Embryonic facial prominence (tissue), 1 donor: Measurements from ENCODE around the gene ATP8A1.
"Not testable (repeated sequence)": the region's sequence is repeated elsewhere in the genome, so short reads cannot be mapped to it uniquely, and the experiment has no call there.

Source experiments
- DNase-seq: peaks from one replicate; pipeline ENCODE4 v3.0.0-alpha.2; 2016; ENCODE audit errors: extremely low spot score

Gene ATP8A1

GRCh38 chr4:42470023-42470422, 186.9 kb downstream of the ATP8A1 start:
- no peak for DNase-seq

- not testable (repeated sequence) for DNase-seq
Observed at GRCh38 chr4:42467777-42468176, 189.1 kb downstream of the ATP8A1 start.

DNA sequence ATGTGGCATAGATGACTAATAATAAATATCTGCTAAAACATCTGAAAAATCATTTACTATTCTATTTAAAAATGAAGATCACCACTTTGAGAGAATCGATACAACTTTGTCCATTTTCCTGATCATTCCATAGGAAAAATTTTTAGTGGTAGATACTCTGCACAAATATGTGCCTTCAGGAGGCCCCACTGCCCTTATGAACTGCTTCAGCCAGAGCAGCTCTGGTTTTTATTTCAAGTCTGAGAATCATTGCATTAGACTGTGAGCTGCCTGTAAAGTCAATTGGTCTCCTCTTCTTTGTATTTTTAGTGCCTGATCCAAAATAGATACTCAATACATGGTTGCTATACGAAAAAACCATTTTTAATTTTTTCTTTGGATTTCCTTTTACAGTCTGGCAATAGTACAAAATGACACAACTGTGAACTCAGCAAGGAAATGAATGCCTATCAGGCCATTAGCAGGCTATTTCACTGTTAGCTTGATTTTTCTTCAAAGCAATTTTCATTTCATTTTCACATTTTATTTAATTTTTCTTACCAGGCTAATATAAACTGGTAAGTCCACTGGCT, 190.5 kb downstream of the ATP8A1 start:
- DNase-seq = no peak

DNA sequence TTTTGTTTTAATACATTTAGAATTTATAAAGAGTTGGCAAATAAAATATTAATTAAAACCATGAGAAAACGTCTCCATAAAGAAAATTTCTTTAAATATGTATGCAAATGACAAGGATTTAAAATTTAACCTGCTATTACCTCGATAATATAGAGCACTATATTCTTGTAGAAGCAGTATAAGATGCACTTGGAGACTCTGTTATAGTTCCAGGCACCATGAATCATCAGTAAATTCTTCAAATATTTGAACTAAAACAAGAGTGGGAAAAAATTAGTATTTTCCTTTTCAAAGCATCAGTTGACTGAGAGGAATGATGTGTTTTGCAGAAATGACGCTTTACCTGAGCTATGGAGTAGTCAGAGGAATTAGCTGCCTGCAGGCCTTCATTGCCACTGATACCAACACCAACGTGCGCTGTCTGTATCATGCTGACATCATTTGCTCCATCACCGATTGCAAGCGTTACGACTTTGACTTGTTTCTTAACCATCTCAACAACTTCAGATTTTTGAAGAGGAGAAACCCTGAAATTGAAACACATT, 192.3 kb downstream of the ATP8A1 start:
- no peak for DNase-seq

- not testable (repeated sequence) for DNase-seq
Observed at GRCh38 chr4:42461216-42461615, 195.7 kb downstream of the ATP8A1 start.

- DNase-seq = no peak
Observed at GRCh38 chr4:42460043-42460442, 196.9 kb downstream of the ATP8A1 start.

DNA sequence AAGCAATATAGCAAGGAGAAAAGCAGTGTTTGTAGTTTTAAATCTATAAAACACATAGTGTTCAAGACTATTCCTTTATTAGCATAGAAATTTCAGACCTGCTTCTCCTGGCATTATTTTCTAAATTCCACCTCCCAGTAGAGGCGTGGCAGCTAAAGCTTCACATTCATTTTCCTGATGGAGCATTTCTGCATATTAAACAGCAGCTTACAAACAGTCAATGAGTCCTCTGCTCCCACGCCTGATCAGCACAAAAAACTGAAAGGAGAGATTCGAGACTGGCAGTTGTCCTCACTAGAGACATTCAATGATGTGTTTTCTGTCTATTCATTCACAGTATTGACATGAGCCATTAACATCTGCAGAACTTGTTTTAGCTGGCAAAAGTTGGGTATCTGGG, 198.2 kb downstream of the ATP8A1 start:
- no peak for DNase-seq

DNA sequence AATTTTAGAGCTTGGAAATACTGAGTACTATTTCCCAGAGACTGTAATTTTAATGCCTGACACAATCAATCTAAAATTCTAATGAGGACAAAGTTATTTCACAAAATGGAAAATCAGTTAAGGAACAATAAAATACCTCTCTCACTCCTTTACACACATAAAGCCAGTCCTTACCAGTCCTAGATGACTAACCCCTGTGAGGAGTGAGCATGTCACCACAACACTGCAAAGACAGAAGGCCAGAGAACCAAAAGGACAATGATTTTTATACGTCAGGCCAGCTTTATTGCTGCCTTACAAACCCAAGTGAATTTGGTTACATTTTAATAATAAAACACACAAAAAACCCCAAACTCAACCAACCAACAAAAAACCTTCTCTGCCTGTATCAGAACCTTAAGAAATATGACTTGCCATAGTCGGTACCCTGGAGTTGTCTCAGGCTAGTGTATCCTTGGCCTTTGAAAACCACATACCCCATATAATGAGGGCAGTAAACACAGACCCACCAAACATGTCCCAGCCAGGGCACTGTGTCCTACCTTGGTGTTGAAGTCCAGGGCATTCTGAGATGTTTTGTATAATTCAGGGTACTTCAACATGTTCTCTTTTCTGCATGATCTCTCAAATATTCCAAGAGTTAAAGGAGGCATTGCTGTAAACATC, 202.0 kb downstream of the ATP8A1 start:
- DNase-seq = no peak

DNA sequence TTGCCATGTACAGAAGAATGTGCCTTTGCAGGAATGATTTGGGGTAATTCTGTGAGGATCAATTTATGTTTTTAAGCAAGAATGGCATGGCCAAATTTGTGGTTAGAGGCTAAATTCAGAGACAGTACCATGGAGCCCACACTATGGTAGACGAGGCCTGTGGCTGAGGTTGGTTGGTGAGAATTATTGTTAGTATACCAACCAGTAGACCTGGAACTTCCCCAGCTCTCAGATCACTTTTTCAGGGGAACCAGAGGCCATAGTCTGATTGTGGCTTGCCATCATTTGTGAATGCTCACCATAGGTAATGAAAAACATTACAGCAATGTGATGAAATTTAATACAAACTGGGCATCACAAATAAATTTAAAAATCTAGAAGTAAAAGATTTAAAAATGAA, 203.3 kb downstream of the ATP8A1 start:
- no peak for DNase-seq

DNA sequence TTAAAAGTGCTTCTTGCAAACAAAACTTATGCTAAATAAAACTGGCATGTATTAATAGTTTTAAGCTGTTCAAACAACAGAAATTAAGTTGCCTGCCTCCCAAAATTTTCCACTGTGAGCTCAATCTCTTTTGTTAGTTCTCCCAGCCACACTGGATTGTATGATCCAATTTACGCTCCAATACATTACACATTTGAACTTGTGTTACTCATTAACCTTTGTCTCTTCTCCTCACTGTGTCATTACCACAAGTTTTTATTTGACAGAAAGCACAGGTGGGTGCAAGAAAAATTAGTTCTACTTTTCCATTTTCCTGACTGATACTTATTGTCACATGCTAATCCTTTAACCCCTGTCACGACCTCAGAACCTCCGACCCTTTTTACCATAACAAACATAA, 204.1 kb downstream of the ATP8A1 start:
- DNase-seq = no peak

DNA sequence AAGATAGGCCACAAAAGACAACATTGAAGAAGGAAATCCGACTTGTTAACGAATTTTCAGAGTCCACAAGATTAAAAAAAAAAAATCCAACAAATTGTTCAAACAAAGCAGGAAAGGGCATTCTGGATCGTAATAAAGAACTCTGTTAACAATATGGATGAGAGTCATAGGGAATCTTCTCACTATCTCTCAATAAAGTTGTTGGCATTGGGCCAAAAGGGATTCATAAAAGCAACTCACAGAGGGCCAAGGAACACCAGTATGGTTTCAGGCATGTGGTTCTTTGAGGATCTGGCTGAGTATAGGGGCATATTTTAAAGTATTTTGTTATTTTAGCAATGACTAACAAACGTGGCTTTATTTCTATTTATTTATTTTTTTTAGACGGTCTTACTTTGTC, 210.1 kb downstream of the ATP8A1 start:
- DNase-seq = no peak

DNA sequence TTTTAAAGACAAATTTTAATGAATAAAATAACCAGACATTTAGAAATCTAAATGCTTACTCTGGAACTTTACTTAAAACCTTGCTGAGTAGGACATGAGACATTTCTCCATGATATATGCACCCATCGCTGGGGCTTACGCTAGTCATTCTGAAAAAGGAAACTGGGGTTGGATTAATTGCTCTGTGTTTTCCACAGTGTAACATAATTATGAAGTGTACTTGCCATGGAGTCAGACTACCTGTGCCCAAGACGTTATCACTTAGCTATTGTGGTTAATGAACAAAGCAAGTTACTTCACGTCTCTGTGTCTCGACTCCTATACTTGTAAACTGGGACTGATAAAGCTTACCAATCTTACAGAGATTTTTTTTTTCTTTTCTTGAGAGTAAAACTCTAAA, 211.9 kb downstream of the ATP8A1 start:
- no peak for DNase-seq

DNA sequence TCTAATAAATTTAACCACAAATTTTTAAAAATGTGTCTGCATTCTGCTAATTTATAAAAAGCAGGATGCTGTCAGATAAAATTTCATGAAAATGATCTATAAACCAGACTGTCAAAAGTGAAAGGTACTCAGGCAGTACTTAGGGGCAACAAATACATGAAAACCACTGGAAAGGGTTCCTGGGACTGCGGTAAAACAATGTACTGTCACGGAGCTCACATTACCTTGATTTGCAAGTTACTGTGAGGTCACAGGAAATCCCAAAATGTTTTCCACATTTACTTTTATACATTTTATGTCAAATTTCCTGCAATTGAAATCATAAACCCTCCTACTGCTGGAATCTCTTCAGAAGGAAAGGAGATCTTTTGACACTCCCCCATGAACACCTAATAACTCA, 214.3 kb downstream of the ATP8A1 start:
- no peak for DNase-seq

DNA sequence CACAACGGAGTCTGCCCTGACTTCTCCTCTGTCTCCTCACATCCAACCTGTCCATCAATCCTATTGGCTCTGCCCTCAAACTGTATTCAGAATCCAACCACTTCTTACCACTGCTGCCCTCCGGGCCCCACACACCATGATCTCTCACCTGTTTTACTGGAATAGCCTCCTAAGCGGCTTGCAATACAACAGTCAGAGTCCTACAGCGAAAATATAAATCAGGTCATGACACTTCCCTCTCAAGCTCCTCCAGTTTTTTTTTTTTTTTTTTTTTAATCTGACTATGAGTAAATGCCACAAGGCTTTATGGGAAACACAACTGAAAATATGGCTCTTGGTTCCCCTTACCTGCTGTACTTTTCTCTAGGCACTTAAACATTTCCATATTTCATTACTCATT, 216.8 kb downstream of the ATP8A1 start:
- DNase-seq = no peak

- DNase-seq = no peak
Observed at GRCh38 chr4:42436928-42437565, 219.9 kb downstream of the ATP8A1 start.

GRCh38 chr4:42428036-42428435, 228.9 kb downstream of the ATP8A1 start:
- DNase-seq = no peak

DNA sequence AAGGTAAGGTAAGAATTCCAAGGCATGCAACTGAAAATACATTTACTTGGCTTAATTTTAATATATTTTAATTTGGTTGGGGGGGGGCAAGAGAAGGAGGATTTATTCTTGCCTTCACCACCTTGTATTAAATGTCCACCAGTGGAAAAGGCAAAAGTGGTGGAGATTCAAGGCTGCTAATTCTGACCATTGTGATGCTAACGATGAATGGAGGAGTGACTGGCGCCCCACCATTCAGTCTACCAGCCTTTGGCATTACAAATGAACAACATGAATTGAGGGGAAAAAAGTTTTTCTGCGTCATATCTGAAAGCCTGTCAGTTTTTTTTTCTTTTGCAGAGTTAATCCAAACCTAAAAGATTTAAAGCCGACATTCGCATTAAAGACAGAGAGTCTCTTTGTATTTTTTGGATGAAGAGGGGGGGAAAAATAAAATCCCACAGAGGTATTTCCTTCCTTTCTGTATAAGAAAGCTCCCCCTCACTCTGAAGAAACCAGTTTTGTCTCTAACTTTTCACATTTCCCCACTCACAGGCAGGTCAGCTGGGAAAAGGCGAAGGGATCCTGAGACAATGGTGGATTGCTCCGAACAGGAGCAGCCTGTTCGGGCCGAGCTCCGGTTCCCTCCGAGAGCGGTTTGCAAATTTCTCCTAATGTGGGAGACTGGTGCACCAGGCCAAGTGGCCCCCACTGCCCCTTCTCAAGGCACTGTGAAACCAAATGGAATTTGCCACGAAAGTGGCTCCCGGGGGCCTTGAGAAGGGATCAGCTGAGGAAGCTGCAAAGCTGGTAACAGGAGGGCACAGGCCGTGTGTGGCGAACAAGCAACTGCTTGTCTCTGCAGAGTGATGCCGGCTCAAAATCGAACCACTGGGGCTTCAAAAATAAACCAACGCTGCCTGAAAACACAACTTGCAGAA, 231.5 kb downstream of the ATP8A1 start:
- no peak for DNase-seq

- no peak for DNase-seq
Observed at GRCh38 chr4:42420140-42420539, 236.8 kb downstream of the ATP8A1 start.

DNA sequence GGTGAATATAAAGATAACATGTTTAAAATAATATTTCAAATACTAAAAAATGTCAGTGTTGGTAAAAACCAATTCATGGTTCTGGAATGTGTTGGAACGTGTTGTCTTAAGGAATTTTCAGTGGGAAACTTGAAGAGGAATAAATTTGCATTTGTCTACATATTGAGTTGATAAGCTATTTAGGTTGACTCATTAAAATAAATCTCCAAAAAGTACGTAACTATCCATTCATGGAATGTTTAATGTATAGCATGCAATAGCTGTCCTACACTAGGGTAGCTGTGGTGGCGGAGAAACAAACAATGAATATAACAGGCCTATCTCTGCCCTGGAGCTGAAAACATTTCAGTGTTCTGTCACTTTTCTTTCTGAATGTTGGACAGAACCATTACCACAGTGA, 239.4 kb downstream of the ATP8A1 start:
- no peak for DNase-seq

DNA sequence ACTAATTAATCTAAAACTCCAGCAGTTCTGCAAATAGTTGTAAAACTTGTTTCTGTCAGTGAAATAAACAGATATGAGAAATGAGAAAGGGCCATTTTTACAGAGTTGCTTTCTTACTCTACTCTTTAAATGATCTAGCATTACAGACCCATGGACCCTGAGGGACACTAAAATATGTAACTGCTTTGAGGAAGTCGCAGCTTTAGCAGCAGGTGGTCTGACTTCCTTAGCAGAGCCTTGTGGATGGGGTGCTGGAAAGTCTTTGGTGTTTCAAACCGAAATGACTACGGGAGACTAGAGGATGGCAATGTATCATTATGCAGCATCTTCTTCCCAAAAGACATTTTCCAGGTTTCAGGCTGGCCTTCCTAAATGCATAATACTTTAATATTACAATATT, 240.9 kb downstream of the ATP8A1 start:
- no peak for DNase-seq

- DNase-seq = no peak
Observed at GRCh38 chr4:42415281-42415680, 241.6 kb downstream of the ATP8A1 start.

GRCh38 chr4:42412251-42412650, 244.7 kb downstream of the ATP8A1 start:
- no peak for DNase-seq
